ENCODE data around the gene PIGV. TPM values are rescaled to one million over a fixed set of nuclear protein-coding genes. Genes with fewer than 3 reads are reported as not detected.

The PIGV gene
- total and polyA plus RNA-seq, 9 donors, result 9.2 to 15.4 (median 10.9) TPM

DNA sequence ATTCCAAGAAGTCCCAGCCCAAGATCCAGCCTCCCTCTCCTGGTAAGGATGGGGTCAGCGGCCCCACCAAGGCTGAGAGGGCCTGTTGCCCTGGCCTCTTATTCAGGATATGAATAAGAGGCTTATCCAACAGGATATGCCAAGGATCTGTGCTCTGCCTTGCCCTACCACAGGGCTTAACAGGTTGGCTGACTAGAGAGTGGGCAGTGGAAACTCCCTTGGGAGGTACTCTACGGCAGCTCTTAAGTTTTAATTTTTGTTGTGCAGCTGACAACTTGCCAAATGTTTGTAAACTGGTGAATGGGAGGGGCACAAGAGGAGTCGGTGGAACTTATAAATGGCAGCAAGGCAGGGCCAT is 16.5 kb upstream of the PIGV start:
- no peak overlapping the region for H3K4me3 ChIP-seq
- H3K4me1 ChIP-seq (ENCODE audit: insufficient read depth), result peaks cover 22% of the 10 kb centered on the region
- no peak for DNase-seq
- intact Hi-C loops (cut with DNase I), result no loop called here
- 29 to 39% (median 36%) methylated on average over 3 of the region's 3 CpGs for WGBS, 3 donors
- no peaks in the 10 kb centered on the region for H3K27me3 ChIP-seq
- H3K27ac ChIP-seq, result peak overlapping the region; percentile 12 to 52
- H3K36me3 ChIP-seq, result no peaks in the 10 kb centered on the region
- TF ChIP-seq EP300 (IDR thresholded peaks at IDR 0.05), result no peak
- no peak for TF ChIP-seq POLR2A (IDR thresholded peaks at IDR 0.05)
- TF ChIP-seq, protein P1, sequence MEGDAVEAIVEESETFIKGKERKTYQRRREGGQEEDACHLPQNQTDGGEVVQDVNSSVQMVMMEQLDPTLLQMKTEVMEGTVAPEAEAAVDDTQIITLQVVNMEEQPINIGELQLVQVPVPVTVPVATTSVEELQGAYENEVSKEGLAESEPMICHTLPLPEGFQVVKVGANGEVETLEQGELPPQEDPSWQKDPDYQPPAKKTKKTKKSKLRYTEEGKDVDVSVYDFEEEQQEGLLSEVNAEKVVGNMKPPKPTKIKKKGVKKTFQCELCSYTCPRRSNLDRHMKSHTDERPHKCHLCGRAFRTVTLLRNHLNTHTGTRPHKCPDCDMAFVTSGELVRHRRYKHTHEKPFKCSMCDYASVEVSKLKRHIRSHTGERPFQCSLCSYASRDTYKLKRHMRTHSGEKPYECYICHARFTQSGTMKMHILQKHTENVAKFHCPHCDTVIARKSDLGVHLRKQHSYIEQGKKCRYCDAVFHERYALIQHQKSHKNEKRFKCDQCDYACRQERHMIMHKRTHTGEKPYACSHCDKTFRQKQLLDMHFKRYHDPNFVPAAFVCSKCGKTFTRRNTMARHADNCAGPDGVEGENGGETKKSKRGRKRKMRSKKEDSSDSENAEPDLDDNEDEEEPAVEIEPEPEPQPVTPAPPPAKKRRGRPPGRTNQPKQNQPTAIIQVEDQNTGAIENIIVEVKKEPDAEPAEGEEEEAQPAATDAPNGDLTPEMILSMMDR (IDR thresholded peaks at IDR 0.05), result no peak
- H3K9me3 ChIP-seq, result no peaks in the 10 kb centered on the region

- peak overlapping the region; percentile 12 to 52 for H3K27ac ChIP-seq
- TF ChIP-seq EP300 (IDR thresholded peaks at IDR 0.05) (no peak), POLR2A (IDR thresholded peaks at IDR 0.05) (no peak)
- TF ChIP-seq, protein P1 (IDR thresholded peaks at IDR 0.05), result no peak
- 51 to 69% (median 56%) methylated on average over 2 of the region's 2 CpGs for WGBS, 3 donors
- H3K4me1 ChIP-seq (ENCODE audit: insufficient read depth), result peaks cover 22% of the 10 kb centered on the region
- H3K36me3 ChIP-seq, result no peaks in the 10 kb centered on the region
- DNase-seq, result peak; percentile 61 to 81 (median 70)
- H3K27me3 ChIP-seq, result no peaks in the 10 kb centered on the region
- intact Hi-C loops (cut with DNase I), result no loop called here
- H3K4me3 ChIP-seq, result no peak overlapping the region
- H3K9me3 ChIP-seq, result no peaks in the 10 kb centered on the region
Measured at GRCh38 chr1:26771643-26772321, 16.0 kb upstream of the PIGV start.

DNA sequence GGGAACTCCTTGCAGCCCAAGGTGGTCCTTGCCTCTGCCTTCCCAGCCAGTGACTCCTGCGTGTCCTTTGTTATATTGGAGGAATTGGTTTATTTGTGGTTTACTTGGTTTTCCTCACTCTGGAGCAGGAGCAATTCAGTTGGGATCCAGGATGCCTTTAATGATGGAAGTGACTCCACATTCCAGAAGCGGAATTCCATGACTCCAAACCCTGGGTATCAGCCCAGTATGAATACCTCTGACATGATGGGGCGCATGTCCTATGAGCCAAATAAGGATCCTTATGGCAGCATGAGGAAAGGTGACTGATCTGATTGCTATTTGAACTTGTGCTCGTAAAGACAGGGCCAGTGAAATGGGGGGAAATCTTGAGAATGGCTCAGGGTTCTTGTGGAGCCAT is 15.1 kb upstream of the PIGV start:
- Histone ChIP-seq H3K9me3 (no peaks in the 10 kb centered on the region), H3K27ac (no peak overlapping the region), H3K27me3 (no peaks in the 10 kb centered on the region), H3K4me3 (no peak overlapping the region), H3K4me1 (ENCODE audit: insufficient read depth) (peaks cover 22% of the 10 kb centered on the region), H3K36me3 (no peaks in the 10 kb centered on the region)
- no peak for DNase-seq
- TF ChIP-seq, protein P1 (IDR thresholded peaks at IDR 0.05), result no peak
- TF ChIP-seq EP300 (IDR thresholded peaks at IDR 0.05), result peak; percentile 9
- intact Hi-C loops (cut with DNase I), result no loop called here
- 82 to 89% (median 88%) methylated on average over 4 of the region's 4 CpGs for WGBS, 3 donors

GRCh38 chr1:26774462-26774861 is 13.3 kb upstream of the PIGV start:
- Histone ChIP-seq H3K36me3 (no peaks in the 10 kb centered on the region), H3K27ac (no peak overlapping the region), H3K4me1 (ENCODE audit: insufficient read depth) (peaks cover 11% of the 10 kb centered on the region), H3K4me3 (no peak overlapping the region), H3K27me3 (no peaks in the 10 kb centered on the region), H3K9me3 (no peaks in the 10 kb centered on the region)
- intact Hi-C loops (cut with DNase I), result no loop called here
- TF ChIP-seq, protein P1 (IDR thresholded peaks at IDR 0.05), result no peak
- TF ChIP-seq EP300 (IDR thresholded peaks at IDR 0.05) (no peak), POLR2A (IDR thresholded peaks at IDR 0.05) (no peak)
- WGBS, 3 donors, result 95 to 96% (median 96%) methylated on average over 13 of the region's 13 CpGs
- DNase-seq, result no peak

Measured in ovary (tissue), 9 donors.